PC-9 (cell line): ENCODE results near the gene PCMTD2.
"Not testable (repeated sequence)": the region's sequence is repeated elsewhere in the genome, so short reads cannot be mapped to it uniquely, and the experiment has no call there.

ENCODE experiments used
- CTCF ChIP-seq: fragments of 200-600 bp; sonication (generic); conservative IDR thresholded peaks from 2 replicates; pipeline ENCODE4 v1.6.1; 2017; ENCODE audit warnings: mixed run types, antibody characterized with exemption, mild to moderate bottlenecking, moderate library complexity
- EZH2 ChIP-seq: fragments of 200-600 bp; sonication (generic); IDR thresholded peaks from 2 replicates; pipeline ENCODE4 v1.8.0; 2017; ENCODE audit warnings: antibody characterized with exemption, low read depth

GRCh38 chr20:64317331-64317730 lies 61.8 kb downstream of the PCMTD2 start:
- not testable (repeated sequence) for TF ChIP-seq CTCF, EZH2
